GM12864 (cell line): ENCODE results near the gene SIL1.
"Not testable (repeated sequence)": the region's sequence is repeated elsewhere in the genome, so short reads cannot be mapped to it uniquely, and the experiment has no call there.

Experiments
- DNase-seq: peaks from one replicate; pipeline ENCODE4 v3.0.0-alpha.2; 2011; ENCODE audit warnings: low read depth
- H3K4me3 ChIP-seq: 2 replicates; pipeline ENCODE4 v1.5.1; 2011; ENCODE audit warnings: mild to moderate bottlenecking, low read depth, low read length, control low read depth
- CTCF ChIP-seq: IDR thresholded peaks from 2 replicates; pipeline ENCODE4 v1.5.1; 2011; ENCODE audit warnings: low read depth, mild to moderate bottlenecking, moderate library complexity, low read length, control low read depth, inconsistent platforms; ENCODE audit errors: missing control alignments

The SIL1 gene

GRCh38 chr5:139043157-139043905, 154.8 kb downstream of the SIL1 start:
- no peak for DNase-seq
- TF ChIP-seq CTCF = no peak
- H3K4me3 ChIP-seq = no peak overlapping the region

GRCh38 chr5:139040081-139040480, 158.1 kb downstream of the SIL1 start:
- no peak overlapping the region for H3K4me3 ChIP-seq
- DNase-seq = no peak
- no peak for TF ChIP-seq CTCF

- TF ChIP-seq CTCF = peak; percentile 44
- DNase-seq = no peak
- H3K4me3 ChIP-seq = no peak overlapping the region
Observed at GRCh38 chr5:139038613-139039305, 159.4 kb downstream of the SIL1 start.

- no peak for TF ChIP-seq CTCF
- H3K4me3 ChIP-seq = no peak overlapping the region
- DNase-seq = no peak
Observed at GRCh38 chr5:139037732-139038131, 160.4 kb downstream of the SIL1 start.

- DNase-seq = not testable (repeated sequence)
Observed at GRCh38 chr5:139036332-139036731, 161.8 kb downstream of the SIL1 start.

GRCh38 chr5:139027150-139027549, 171.0 kb downstream of the SIL1 start:
- H3K4me3 ChIP-seq = no peak overlapping the region
- DNase-seq = no peak
- TF ChIP-seq CTCF = no peak

More at GRCh38 chr5:139036332-139036731, 161.8 kb downstream of the SIL1 start:
- H3K4me3 ChIP-seq = not testable (repeated sequence)

GRCh38 chr5:139025651-139026050, 172.5 kb downstream of the SIL1 start:
- no peak overlapping the region for H3K4me3 ChIP-seq
- TF ChIP-seq CTCF = no peak
- DNase-seq = no peak
